SIG-M5 treated with dmso at 0.1 percent for 504 hours (cell line): ENCODE results near the gene ARHGEF39.
A peak's percentile ranks its signal among the peaks of the same experiment; 100 is the strongest.
"Not testable (repeated sequence)": the region's sequence is repeated elsewhere in the genome, so short reads cannot be mapped to it uniquely, and the experiment has no call there.

Source experiments
- DNase-seq: peaks from one replicate; lab custom pipeline; 2025; ENCODE audit not compliant: unreplicated experiment; lab: John Stamatoyannopoulos, UW

The ARHGEF39 gene

GRCh38 chr9:35628389-35628991, 36.5 kb downstream of the ARHGEF39 start:
- DNase-seq = no peak

GRCh38 chr9:35627575-35627974, 37.4 kb downstream of the ARHGEF39 start:
- no peak for DNase-seq

GRCh38 chr9:35619800-35620158, 45.2 kb downstream of the ARHGEF39 start:
- DNase-seq = no peak

- DNase-seq = no peak
These were observed 45.9 kb downstream of the ARHGEF39 start for GRCh38 chr9:35618854-35619799.

GRCh38 chr9:35618325-35618727, 46.7 kb downstream of the ARHGEF39 start, which contains the start of gene CD72:
TSS of gene CD72 (minus strand) at chr9:35618413. CDS start at chr9:35618303, 110 bp downstream.
- no peak for DNase-seq

- no peak for DNase-seq
These were observed 47.4 kb downstream of the ARHGEF39 start for GRCh38 chr9:35617548-35617947.

GRCh38 chr9:35616681-35617459, 48.1 kb downstream of the ARHGEF39 start:
- no peak for DNase-seq

GRCh38 chr9:35615981-35616680, 48.9 kb downstream of the ARHGEF39 start:
- no peak for DNase-seq

- DNase-seq = no peak
These were observed 52.2 kb downstream of the ARHGEF39 start for GRCh38 chr9:35612843-35613242.

GRCh38 chr9:35612066-35612465, 52.9 kb downstream of the ARHGEF39 start:
- DNase-seq = not testable (repeated sequence)

GRCh38 chr9:35611230-35611797, 53.7 kb downstream of the ARHGEF39 start:
- DNase-seq = peak; percentile 58

GRCh38 chr9:35609820-35610163, 55.2 kb downstream of the ARHGEF39 start:
- DNase-seq = no peak
